Parathyroid adenoma (tissue), 2 donors: Measurements from ENCODE around the gene SRCAP.
"Not testable (repeated sequence)": the region's sequence is repeated elsewhere in the genome, so short reads cannot be mapped to it uniquely, and the experiment has no call there.

ENCODE experiments used
- H2AFZ ChIP-seq: fragments of 300-600 bp; sonication (generic); one replicate; pipeline ENCODE4 v1.7.0; 2017; ENCODE audit warnings: antibody characterized with exemption, mild to moderate bottlenecking
- H3K27ac ChIP-seq: fragments of 300-600 bp; sonication (generic); one replicate; pipeline ENCODE4 v1.7.0; 2017
- H3K27me3 ChIP-seq: fragments of 300-600 bp; sonication (generic); one replicate; pipeline ENCODE4 v1.7.0; 2017; ENCODE audit warnings: low read length; ENCODE audit not compliant: control insufficient read depth, insufficient read depth
- H3K36me3 ChIP-seq: fragments of 300-600 bp; sonication (generic); one replicate; pipeline ENCODE4 v1.7.0; 2017; ENCODE audit warnings: low read length; ENCODE audit not compliant: control insufficient read depth, insufficient read depth
- H3K4me1 ChIP-seq: fragments of 300-600 bp; sonication (generic); one replicate; pipeline ENCODE4 v1.7.0; 2017; ENCODE audit warnings: control low read depth
- H3K4me2 ChIP-seq: fragments of 300-600 bp; sonication (generic); one replicate; pipeline ENCODE4 v1.7.0; 2017; ENCODE audit warnings: low read length
- H3K4me3 ChIP-seq: fragments of 300-600 bp; sonication (generic); one replicate; pipeline ENCODE4 v1.7.0; 2017; ENCODE audit warnings: low read depth, low read length
- H3K79me2 ChIP-seq: fragments of 300-600 bp; sonication (generic); one replicate; pipeline ENCODE4 v1.7.0; 2017; ENCODE audit warnings: control low read depth
- H3K9ac ChIP-seq: fragments of 300-600 bp; sonication (generic); one replicate; pipeline ENCODE4 v1.7.0; 2017; ENCODE audit warnings: mild to moderate bottlenecking
- H3K9me3 ChIP-seq: fragments of 300-600 bp; sonication (generic); one replicate; pipeline ENCODE4 v1.7.0; 2017; ENCODE audit warnings: low read length; ENCODE audit not compliant: control insufficient read depth
- CTCF ChIP-seq: fragments of 300-600 bp; sonication (generic); IDR thresholded peaks from one replicate; pipeline ENCODE4 v1.7.0; 2017; ENCODE audit warnings: antibody characterized with exemption, mild to moderate bottlenecking
- donor health status: primary hyperparathyroidism.

The SRCAP gene

GRCh38 chr16:30700491-30700890, 1.5 kb downstream of the SRCAP start:
- no peaks in the 10 kb centered on the region for H3K9me3 ChIP-seq
- TF ChIP-seq CTCF = no peak
- no peaks in the 10 kb centered on the region for H3K36me3 ChIP-seq
- no peak overlapping the region for H2AFZ ChIP-seq
- no peak overlapping the region for H3K4me2 ChIP-seq
- H3K4me1 ChIP-seq = peaks cover 10% of the 10 kb centered on the region
- no peak overlapping the region for H3K4me3 ChIP-seq
- peaks cover 36% of the 10 kb centered on the region for H3K79me2 ChIP-seq
- H3K9ac ChIP-seq = no peak overlapping the region
- no peaks in the 10 kb centered on the region for H3K27me3 ChIP-seq
- peak overlapping the region; percentile 99 for H3K27ac ChIP-seq

GRCh38 chr16:30700971-30701370, 2.0 kb downstream of the SRCAP start:
- Histone ChIP-seq H3K9ac (no peak overlapping the region), H3K27ac (no peak overlapping the region), H3K4me3 (no peak overlapping the region), H3K9me3 (no peaks in the 10 kb centered on the region), H2AFZ (no peak overlapping the region), H3K36me3 (no peaks in the 10 kb centered on the region), H3K4me2 (no peak overlapping the region), H3K27me3 (no peaks in the 10 kb centered on the region), H3K79me2 (peaks cover 41% of the 10 kb centered on the region), H3K4me1 (peaks cover 10% of the 10 kb centered on the region)
- no peak for TF ChIP-seq CTCF

GRCh38 chr16:30703071-30703470, 4.1 kb downstream of the SRCAP start:
- H3K4me1 ChIP-seq, H3K27ac ChIP-seq, H3K4me2 ChIP-seq, H2AFZ ChIP-seq, H3K4me3 ChIP-seq, H3K27me3 ChIP-seq, H3K9ac ChIP-seq, H3K36me3 ChIP-seq, H3K9me3 ChIP-seq: not testable (repeated sequence)
- H3K79me2 ChIP-seq = peaks cover 56% of the 10 kb centered on the region

GRCh38 chr16:30703971-30704370, 5.0 kb downstream of the SRCAP start:
- Histone ChIP-seq H3K4me2 (no peak overlapping the region), H2AFZ (no peak overlapping the region), H3K4me3 (no peak overlapping the region), H3K9ac (no peak overlapping the region), H3K36me3 (no peaks in the 10 kb centered on the region), H3K9me3 (no peaks in the 10 kb centered on the region), H3K27ac (no peak overlapping the region), H3K27me3 (no peaks in the 10 kb centered on the region), H3K4me1 (peaks cover 10% of the 10 kb centered on the region), H3K79me2 (peaks cover 60% of the 10 kb centered on the region)
- TF ChIP-seq CTCF = no peak

GRCh38 chr16:30706046-30706445, 7.1 kb downstream of the SRCAP start:
- Histone ChIP-seq H3K4me1 (no peaks in the 10 kb centered on the region), H3K79me2 (peaks cover 55% of the 10 kb centered on the region), H3K36me3 (no peaks in the 10 kb centered on the region)

More at GRCh38 chr16:30706046-30706445, 7.1 kb downstream of the SRCAP start:
- no peak overlapping the region for H3K4me2 ChIP-seq
- H2AFZ ChIP-seq = no peak overlapping the region
- H3K27me3 ChIP-seq = no peaks in the 10 kb centered on the region
- no peak for TF ChIP-seq CTCF
- no peak overlapping the region for H3K27ac ChIP-seq
- H3K9me3 ChIP-seq = no peaks in the 10 kb centered on the region
- no peak overlapping the region for H3K4me3 ChIP-seq
- H3K9ac ChIP-seq = no peak overlapping the region
